ENCODE results near the gene SLC43A1.

Gene SLC43A1

DNA sequence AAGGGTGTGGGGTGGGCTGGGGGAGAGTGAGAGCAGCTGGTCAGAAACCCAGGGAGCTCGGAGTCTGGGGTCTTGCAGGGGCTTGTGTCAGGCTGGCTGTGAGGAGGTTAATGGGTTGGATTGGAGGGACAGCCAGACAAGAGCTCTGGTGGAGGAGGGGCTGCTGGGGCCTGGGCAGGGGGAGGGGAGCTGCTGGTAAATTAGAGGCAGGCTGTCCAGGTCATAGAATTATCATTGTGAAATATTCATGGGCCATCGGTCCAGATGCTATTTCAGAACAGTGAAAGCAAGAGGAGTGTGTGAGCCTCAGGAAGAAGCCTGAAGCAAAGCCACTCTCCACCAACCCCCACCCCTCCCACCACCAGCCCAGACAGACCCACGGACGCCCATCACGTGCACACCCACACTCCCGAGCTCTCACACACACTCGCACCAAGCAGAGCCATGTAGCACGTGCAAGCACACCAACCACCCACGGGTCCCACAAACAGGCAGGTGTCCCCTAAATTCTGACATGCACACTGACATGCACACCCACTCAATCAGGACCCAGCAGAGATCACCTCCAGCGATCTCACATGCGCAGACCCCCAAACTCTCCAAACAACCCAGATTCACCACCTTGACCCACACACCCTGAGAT, 36.4 kb downstream of the SLC43A1 start:
- no peak for DNase-seq

DNA sequence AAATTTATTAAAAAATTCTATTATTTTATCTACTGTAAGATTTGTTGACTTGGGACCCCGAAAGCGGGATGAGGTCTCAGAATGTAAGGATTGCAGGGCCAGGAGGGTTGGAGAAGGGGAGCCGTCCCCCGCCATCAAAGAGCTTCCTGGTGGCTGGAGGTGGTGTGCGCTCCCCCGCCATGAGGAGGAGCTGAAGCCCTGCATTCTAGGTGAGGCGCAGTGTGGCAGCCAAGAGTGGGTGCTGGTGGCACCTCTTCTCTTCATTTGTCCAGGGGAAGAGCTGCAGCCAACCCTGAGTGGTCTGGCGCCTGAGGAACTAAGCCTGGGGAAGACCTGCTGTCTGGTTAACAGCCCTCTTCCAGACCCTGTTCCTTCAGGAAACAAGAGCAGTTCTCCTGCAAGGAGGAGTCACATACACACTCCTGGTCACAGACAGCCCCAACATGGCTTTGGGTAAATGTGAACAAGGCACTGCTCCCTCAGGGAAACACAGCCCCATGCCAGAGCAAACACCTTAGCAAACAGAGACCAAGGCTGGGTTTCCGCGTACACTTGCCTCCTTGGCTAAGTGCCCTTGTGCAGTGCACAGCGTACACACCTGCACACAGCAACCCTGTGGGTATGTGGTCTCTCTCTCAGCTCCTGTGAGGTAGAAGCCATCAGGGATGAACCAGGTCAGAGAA, 37.9 kb downstream of the SLC43A1 start:
- no peak for DNase-seq

DNA sequence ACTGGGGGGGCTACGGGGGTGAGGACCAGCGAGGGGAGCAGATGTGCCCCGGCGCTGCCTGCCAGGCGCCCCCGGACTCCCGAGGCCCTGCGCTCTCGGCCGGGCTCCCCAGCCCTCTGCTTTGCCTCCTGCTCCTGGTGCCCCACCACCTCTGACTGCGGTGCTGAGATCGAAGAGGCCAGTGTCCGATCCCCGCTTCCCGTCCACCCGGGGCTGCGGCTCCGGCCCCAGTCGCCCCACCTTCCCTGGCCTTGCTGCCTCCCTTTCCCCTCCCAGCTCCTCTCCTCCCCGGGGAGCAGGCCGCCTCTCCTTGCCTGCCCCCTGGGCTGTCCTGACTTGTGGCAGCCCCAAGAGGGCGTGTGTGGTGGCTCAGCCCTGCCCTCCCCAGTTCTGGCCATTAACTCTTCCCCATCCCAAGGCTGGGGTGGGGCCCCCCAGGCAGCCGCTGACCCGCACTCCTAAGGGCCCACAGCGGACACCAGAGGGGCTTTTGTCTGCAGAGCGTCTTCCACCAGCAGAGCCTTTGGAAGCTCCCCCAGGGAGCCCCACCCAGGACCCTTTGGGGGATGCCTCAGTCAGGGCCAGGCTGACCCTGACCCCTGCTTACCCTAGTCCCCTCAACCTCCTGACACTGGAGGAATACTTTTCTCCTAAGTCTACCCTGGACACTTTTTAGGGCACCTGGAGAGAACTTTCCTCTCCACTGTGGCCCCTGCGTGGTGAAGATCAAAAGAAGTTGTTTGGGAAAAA, 38.6 kb downstream of the SLC43A1 start:
- no peak for DNase-seq

DNA sequence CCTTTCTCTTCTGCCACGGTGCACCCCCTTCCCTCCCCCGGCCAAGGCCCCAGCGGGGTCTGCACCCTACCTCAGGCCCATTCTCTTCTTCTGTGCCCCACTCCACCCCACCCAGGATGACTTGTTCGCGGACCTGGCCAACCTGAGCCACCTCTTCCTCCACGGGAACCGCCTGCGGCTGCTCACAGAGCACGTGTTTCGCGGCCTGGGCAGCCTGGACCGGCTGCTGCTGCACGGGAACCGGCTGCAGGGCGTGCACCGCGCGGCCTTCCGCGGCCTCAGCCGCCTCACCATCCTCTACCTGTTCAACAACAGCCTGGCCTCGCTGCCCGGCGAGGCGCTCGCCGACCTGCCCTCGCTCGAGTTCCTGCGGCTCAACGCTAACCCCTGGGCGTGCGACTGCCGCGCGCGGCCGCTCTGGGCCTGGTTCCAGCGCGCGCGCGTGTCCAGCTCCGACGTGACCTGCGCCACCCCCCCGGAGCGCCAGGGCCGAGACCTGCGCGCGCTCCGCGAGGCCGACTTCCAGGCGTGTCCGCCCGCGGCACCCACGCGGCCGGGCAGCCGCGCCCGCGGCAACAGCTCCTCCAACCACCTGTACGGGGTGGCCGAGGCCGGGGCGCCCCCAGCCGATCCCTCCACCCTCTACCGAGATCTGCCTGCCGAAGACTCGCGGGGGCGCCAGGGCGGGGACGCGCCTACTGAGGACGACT, 39.3 kb downstream of the SLC43A1 start:
- DNase-seq = no peak

DNA sequence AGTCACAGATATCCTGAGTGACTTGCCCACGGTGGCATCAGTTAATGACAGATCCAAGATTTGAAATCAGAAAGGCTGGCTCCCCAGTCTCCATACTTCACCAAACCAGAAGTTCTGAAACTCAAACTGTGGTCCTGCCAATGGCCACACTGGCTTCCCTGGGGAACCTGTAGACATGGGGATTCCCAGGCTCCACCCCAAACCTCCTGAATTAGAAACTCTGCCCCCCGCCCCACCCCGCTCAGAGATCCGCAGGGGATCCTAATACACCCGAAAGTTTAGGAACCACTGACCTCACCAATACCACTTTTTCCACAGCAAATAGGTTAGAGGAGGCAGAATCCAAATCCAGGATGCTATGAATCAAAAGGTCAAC, 39.8 kb downstream of the SLC43A1 start:
- DNase-seq = no peak

DNA sequence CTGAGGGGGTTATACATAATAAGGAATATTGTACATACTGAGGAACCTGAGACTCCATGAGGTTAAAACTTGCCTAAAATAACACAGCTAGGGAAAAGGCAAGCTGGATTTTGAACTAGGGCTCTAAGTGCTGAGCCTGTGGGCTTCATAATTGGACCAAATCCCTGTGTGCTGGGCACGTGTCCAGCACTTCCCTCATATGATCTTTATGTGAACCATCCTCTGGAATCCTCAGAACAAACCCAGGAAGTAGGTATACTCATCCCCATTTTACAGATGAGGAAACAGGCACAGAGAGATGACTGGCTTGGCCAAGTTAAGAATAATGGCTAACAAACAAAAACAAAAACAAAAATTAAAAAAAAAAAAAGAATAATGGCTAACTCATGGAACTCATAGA, 40.3 kb downstream of the SLC43A1 start:
- no peak for DNase-seq

DNA sequence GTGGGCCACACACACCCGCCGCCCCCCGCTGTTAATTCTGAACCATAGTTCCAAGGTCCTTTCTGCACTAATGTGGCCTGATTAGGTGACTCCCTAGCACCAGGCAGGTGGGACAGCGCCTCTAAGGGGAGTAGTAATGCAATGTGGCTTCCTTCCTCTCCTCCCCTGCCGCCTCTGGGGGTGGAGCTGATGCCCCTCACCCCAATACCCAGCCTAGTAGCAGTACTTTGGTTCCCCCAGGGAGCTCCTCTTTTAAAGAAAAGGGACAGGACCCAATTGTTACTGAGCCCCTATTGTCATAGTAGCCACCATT, 40.7 kb downstream of the SLC43A1 start:
- DNase-seq = no peak

DNA sequence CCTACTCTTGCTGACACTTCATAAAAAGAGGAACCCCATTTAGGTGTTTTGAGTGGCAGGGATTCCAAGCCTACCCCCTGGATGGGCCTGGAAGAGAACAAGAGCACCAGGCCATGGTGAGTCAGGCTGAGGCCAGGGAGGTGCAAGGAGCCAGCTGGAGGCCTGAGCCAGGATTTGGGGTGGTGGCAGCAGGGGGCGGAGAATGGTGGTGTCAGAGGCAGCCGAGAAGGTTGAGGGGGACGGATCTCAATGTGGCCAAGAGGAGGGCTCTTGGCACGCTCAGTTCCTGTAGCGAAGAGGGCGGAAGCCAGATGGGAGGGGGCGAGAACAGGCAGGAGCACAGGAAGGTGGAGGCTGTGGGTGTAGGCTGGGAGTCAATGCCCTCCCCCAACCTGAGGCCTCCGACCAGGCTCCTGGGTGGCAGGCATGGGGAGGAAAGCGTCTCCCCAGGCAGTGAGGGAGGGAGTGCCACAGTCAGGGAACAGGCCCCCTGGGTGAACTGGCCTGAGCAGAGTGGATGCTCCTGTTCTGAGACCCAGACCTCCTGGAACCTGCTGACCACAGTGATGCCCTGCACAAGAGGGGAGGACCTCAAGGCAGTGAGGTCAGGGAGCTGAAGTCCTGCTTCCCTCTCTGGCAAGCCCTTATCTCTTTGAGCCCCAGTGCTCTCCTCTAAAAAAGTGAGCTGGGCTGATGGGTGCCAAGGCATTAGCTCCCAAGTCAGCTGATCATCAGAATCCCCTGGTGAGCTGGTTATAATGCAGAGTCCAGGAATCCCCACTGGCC, 41.3 kb downstream of the SLC43A1 start:
- DNase-seq = no peak

DNA sequence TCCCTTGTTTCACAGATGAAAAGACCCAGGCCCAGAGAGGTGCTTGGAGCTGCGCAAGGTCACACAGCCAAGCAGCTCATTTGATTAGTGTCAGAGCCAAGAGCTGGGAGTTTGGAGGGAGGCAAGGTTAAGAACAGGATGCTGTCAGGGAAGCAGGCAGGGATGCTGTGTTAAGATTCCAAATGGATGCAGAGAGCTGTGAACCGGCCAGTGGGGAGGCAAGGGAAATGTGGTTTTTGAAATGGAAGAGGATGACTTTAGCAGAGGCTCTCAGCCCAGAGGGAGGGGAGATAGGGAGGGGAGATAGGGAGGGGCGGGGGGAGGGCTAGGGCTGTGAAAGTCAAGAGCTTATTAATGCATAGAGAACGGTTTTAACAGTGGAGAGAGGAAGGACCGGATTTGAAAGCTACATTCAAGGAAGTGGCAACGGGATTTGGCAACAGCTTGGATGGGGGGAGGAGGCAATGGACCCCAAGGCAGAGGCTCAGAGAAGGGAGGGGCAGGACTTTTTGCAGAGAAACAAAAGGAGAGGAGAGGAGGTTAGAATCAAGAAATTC, 42.1 kb downstream of the SLC43A1 start:
- DNase-seq = no peak

DNA sequence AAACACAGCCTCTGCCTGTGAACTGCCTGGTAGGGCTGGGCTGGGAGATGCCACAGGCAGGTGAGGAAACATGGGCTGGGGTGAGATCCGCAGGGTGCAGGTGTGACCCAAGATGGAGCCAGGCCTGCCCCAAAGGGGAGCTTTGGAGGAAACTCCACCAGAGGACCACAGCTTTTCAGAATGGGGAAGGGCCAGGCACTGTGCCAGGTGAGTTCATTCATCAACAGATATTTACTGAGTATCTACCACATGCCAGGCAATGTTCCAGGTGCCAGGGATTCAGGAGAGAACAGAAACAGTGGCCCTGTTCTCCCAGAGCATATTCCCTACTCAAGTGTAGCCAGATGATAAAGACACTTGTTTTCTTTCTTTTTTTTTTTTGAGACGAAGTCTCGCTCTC, 44.0 kb downstream of the SLC43A1 start:
- DNase-seq = no peak

DNA sequence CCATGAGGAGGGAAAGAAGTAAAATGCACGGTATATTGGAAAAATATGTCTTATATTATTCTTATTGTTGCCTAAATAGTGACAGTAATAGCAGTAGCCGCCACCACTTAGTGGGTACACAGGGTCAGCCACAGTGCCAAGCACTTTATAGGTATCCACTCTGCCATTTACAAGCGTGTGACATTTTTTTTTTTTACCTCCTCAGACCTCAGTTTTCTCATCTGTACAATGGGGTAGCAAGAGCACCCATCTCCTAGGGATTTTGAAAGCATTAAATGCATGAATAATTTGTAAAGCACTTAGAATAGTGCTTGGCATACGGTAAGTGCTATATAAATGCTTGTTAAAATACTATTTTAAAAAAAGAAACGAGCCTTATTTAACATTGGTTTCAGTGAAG, 46.2 kb downstream of the SLC43A1 start:
- DNase-seq = no peak

DNA sequence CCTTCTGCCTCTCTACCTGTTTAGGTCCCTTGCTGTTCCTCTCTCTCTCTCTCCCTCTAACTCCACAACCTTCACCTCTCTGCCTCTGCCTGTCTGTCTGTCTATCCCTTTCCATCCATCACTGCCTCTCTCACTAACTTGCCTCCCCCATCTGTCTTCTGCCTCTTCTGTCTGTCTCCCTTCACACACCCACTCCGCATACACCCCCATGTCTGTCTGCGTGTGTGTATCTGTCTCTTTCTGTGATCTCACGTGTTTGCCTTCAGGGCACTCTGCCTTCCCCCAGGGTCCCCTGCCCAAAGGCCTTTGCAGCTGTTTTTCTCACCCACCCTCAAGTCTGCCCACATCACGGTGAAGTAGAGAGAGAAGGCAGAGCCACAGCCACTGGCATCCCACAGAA, 47.2 kb downstream of the SLC43A1 start:
- no peak for DNase-seq

DNA sequence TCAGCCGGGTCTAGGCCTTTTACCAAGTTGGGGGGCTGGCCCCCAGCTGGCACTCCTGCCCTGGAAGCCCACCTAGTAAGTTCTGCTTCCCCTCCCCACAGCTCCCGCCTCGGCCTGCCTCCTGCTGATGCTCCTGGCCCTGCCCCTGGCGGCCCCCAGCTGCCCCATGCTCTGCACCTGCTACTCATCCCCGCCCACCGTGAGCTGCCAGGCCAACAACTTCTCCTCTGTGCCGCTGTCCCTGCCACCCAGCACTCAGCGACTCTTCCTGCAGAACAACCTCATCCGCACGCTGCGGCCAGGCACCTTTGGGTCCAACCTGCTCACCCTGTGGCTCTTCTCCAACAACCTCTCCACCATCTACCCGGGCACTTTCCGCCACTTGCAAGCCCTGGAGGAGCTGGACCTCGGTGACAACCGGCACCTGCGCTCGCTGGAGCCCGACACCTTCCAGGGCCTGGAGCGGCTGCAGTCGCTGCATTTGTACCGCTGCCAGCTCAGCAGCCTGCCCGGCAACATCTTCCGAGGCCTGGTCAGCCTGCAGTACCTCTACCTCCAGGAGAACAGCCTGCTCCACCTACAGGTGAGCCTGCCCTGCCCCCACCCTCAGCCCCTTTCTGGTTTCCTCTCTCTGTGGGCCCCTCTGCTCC, 47.9 kb downstream of the SLC43A1 start:
- no peak for DNase-seq

DNA sequence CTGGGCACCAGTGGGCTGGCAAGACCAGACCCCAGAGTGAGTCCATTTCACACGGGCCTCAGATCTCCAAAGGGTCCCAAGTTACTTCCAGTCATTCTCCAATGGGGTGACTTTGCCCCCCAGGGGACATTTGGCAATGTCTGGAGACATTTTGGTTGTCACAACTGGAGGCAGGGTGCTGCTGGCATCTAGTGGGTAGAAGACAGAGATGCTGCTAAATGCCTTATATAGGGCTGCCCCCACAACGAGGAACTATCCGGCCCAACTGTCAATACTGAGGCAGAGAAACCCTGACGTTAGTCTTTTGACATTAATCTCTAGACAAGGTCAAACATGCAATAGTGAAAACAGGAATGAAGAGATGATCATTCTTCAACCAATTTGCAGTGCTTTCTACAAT, 48.8 kb downstream of the SLC43A1 start:
- no peak for DNase-seq

DNA sequence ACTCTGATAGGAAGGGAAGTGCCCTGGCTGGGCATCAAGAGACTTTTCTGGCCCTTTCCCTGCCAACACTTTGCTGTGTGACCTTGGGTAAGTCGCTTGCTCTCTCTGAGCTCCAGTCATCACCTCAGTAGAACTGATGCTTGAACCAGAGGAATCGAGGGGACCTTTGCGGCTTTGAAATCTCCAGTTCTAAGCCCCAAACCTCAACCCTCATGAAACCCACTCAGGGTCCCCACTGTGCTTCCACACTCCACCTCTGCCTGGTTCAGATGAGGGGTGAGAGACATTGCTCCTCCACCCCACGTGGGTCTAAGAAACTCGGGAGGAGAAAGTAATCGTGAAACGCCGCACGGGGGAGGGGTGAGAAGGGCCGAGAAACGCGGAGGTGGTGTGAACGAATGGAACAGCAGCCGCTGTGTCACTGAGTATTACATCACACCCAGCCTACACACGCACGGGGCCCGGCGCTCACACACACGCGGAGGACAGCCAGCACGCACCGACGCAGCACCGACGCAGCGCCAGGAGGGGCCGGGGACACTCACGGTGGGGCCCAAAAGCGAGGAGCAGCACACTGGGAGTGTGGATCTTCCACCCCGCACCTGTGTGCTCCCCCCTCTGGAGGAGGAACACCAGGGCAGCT, 50.8 kb downstream of the SLC43A1 start:
- DNase-seq = no peak

DNA sequence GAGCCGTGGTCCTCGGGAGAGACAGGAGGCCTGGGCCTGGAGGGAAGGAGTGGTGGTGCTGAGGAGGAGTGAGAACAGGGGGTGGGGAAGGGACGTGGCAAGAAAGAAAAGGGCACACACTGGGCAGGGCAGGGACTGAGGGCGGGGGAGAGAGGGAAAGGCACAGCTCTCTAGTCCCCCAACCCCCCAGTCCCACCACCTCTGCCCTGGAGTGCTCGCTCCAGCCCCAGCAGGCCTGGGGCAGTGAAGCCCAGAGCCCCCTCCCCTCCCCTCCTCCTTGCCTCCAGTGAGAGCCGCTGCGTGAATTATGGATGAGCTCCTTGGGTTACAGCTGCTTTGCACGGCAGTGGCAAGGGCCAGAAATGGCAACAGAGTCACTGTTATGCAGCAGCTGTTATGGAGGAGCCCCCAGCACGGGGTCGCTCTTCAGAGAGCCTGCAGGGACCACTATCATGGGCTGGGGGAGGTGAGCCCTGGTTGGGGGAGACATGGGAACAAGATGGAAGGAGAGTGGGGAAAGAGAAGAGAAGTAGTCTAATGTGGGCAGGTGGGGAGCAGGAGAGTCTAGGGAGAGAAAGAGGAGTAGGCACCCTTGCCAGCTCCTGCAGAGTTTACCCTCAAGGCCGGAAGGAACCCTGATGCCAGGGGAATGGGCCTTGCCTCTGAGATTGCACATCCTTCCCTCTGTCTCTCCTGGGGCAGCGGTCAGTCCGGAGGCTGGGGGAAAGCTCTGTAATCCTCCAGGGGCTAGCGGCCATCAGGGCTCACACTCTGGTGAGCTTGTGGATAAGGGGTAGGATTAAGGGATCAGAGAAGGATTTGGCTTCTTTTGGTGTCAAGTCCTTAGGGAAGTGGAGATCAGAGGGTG, 51.6 kb downstream of the SLC43A1 start:
- DNase-seq = no peak

DNA sequence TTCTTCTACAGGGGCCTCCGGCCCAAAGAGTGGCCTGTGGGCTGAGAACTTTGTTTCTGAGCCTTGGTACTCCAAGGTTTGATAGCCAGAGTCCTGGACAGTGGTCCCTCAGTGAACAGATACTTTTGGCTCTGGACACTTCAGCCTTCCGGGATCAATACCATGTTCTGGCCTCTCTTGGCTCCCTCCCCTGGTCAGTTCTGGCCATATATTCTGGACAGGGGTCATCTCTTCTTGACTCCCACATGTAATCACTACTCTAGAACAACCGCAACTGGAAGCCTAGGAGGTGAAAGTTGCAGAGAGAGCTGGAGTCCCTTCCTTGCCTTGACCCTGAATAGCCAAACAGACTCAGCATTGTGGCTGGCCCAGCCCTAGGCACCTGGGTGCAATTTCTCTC, 52.9 kb downstream of the SLC43A1 start:
- no peak for DNase-seq

DNA sequence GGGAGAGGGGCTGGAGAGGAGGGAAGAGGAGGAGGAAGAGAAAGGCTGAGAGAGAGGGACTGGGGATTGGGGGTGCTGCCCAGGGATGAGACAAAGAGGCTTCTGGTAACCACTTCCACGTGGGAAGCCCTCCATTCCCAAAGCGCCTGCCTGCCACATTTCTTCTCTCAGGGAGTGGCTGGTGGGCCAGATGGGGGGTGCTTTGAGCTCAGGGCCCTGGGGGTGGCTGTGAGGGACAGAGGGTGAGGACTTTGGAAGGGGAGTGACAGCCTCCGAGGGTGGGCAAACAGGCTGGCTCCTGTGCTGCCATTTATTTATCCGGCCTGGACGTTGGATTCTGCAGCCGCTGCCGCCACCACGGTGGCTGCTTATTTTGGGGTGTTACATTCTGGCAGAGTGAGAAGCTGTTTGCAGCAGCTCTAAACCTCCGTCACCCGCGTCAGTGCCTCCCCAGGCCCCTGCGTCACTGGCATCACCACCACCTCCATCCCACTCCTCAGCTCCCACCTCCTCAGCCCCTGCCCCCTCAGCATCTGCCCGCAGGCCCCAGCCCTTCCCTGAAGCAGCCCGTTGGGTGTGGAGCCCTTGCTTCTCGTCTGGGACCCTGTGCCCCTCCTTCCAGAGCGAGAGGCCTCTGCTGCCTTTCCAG, 53.5 kb downstream of the SLC43A1 start:
- no peak for DNase-seq

DNA sequence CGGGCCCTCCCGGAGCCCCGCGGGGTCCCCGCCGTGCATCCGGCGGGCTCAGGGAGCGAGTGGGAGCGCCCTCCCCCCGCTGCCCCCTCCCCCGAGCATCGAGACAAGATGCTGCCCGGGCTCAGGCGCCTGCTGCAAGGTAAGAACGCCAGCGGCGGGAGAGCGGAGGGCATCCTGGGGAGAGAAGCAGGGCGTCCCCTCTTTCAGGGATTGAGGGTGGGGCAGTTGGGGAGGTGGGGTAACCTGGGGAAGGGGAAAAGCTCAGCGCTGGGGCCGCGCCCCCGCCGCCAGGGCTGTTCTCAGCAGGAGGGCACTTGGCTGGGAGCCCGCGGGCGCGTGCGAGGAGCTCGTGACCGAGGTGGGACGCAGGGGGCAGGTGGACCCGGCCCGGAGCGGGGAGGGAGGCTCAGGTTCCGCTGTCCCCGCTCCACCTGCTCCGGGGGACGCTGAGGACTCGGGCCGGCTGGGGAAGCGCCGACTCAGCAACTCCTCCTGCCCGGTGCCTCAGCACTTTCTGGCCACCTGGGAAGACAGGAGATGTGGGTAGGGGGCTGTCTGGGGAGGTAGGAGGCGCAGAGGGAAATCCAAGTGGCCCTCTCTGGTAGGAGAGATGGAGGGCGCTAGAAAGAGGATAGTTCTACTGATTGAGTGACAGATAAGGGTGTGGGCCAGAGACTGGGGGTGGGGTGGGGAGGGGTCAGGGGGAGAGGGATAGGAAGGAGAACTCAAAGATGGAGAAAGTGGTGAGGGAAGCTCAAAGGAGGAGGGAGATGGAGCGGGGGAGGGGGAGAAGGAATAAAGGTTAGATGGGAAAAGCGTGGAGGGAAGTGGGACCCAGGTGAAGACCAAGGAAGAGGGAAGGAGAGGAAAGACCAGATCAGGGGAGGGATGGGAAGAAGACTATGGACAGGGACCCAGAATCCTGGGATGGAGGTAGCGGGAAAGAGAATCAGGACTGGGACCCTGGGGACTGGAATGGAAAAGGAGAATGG, 54.4 kb downstream of the SLC43A1 start:
- peak; percentile 40 for DNase-seq
